KOPT-K1 (cell line): ENCODE results near the gene RHEX.

Experiments
- H3K27ac ChIP-seq: fragments of 200-600 bp; sonication (generic); 2 replicates; pipeline ENCODE4 v1.5.1; 2016; ENCODE audit warnings: antibody characterized with exemption, mild to moderate bottlenecking, low read depth, low read length; ENCODE audit not compliant: poor library complexity, severe bottlenecking
- H3K36me3 ChIP-seq: fragments of 200-600 bp; sonication (generic); 2 replicates; pipeline ENCODE4 v1.5.1; 2017; ENCODE audit warnings: antibody characterized with exemption, mild to moderate bottlenecking, low read length, moderate library complexity; ENCODE audit not compliant: insufficient read depth
- H3K9me3 ChIP-seq: fragments of 200-600 bp; sonication (generic); 2 replicates; pipeline ENCODE4 v1.5.1; 2017; ENCODE audit warnings: antibody characterized with exemption, low read length, mild to moderate bottlenecking; ENCODE audit not compliant: insufficient read depth, poor library complexity, severe bottlenecking

Gene RHEX

GRCh38 chr1:206083750-206084149, 30.8 kb downstream of the RHEX start:
- peak overlapping the region; percentile 23 for H3K27ac ChIP-seq
- H3K36me3 ChIP-seq = no peaks in the 10 kb centered on the region
- no peaks in the 10 kb centered on the region for H3K9me3 ChIP-seq

GRCh38 chr1:206087091-206087490, 34.1 kb downstream of the RHEX start:
- no peaks in the 10 kb centered on the region for H3K36me3 ChIP-seq
- no peaks in the 10 kb centered on the region for H3K9me3 ChIP-seq

GRCh38 chr1:206089341-206089740, 36.4 kb downstream of the RHEX start:
- no peaks in the 10 kb centered on the region for H3K9me3 ChIP-seq
- H3K36me3 ChIP-seq = no peaks in the 10 kb centered on the region
- no peak overlapping the region for H3K27ac ChIP-seq

More at GRCh38 chr1:206087091-206087490, 34.1 kb downstream of the RHEX start:
- H3K27ac ChIP-seq = no peak overlapping the region

GRCh38 chr1:206094024-206094423, 41.1 kb downstream of the RHEX start:
- H3K36me3 ChIP-seq = no peaks in the 10 kb centered on the region
- H3K9me3 ChIP-seq = no peaks in the 10 kb centered on the region
- peak overlapping the region; percentile 87 for H3K27ac ChIP-seq

GRCh38 chr1:206097381-206097780, 44.4 kb downstream of the RHEX start:
- Histone ChIP-seq H3K36me3 (no peaks in the 10 kb centered on the region), H3K27ac (peak overlapping the region; percentile 2), H3K9me3 (no peaks in the 10 kb centered on the region)

- Histone ChIP-seq H3K36me3 (no peaks in the 10 kb centered on the region), H3K9me3 (no peaks in the 10 kb centered on the region), H3K27ac (no peak overlapping the region)
Measured at GRCh38 chr1:206098242-206098919, 45.4 kb downstream of the RHEX start.

GRCh38 chr1:206100226-206100815, 47.3 kb downstream of the RHEX start:
- no peak overlapping the region for H3K27ac ChIP-seq
- H3K9me3 ChIP-seq = no peaks in the 10 kb centered on the region
- H3K36me3 ChIP-seq = no peaks in the 10 kb centered on the region

- H3K36me3 ChIP-seq = no peaks in the 10 kb centered on the region
- H3K27ac ChIP-seq = no peak overlapping the region
- H3K9me3 ChIP-seq = no peaks in the 10 kb centered on the region
Measured at GRCh38 chr1:206101351-206102045, 48.5 kb downstream of the RHEX start.

GRCh38 chr1:206102292-206102936, 49.4 kb downstream of the RHEX start:
- no peak overlapping the region for H3K27ac ChIP-seq
- no peaks in the 10 kb centered on the region for H3K9me3 ChIP-seq
- no peaks in the 10 kb centered on the region for H3K36me3 ChIP-seq

GRCh38 chr1:206103979-206104378, 51.0 kb downstream of the RHEX start:
- H3K9me3 ChIP-seq = no peaks in the 10 kb centered on the region
- H3K27ac ChIP-seq = no peak overlapping the region
- no peaks in the 10 kb centered on the region for H3K36me3 ChIP-seq

- H3K9me3 ChIP-seq = no peaks in the 10 kb centered on the region
- no peaks in the 10 kb centered on the region for H3K36me3 ChIP-seq
- H3K27ac ChIP-seq = peak overlapping the region; percentile 34
Measured at GRCh38 chr1:206105464-206105995, 52.6 kb downstream of the RHEX start.

GRCh38 chr1:206106328-206107167, 53.6 kb downstream of the RHEX start:
- H3K27ac ChIP-seq = peak overlapping the region; percentile 34
- H3K36me3 ChIP-seq = no peaks in the 10 kb centered on the region
- H3K9me3 ChIP-seq = no peaks in the 10 kb centered on the region

GRCh38 chr1:206107168-206107544, 54.2 kb downstream of the RHEX start:
- no peaks in the 10 kb centered on the region for H3K36me3 ChIP-seq
- no peaks in the 10 kb centered on the region for H3K9me3 ChIP-seq
- no peak overlapping the region for H3K27ac ChIP-seq

- no peaks in the 10 kb centered on the region for H3K36me3 ChIP-seq
- no peak overlapping the region for H3K27ac ChIP-seq
- H3K9me3 ChIP-seq = no peaks in the 10 kb centered on the region
Measured at GRCh38 chr1:206108635-206109034, 55.7 kb downstream of the RHEX start.
